ENCODE results near the gene EFNA5. TPM values are rescaled to one million over a fixed set of nuclear protein-coding genes. Genes with fewer than 3 reads are reported as not detected.

The EFNA5 gene
- total RNA-seq, 2 donors from 2014 or later = 5.6 to 7.2 TPM

GRCh38 chr5:107408564-107408963 is 262.2 kb downstream of the EFNA5 start:
- no peak for TF ChIP-seq POLR2AphosphoS5 (IDR thresholded peaks at IDR 0.05)
- no peak for TF ChIP-seq POLR2A (IDR thresholded peaks at IDR 0.05)
- TF ChIP-seq, protein P1, sequence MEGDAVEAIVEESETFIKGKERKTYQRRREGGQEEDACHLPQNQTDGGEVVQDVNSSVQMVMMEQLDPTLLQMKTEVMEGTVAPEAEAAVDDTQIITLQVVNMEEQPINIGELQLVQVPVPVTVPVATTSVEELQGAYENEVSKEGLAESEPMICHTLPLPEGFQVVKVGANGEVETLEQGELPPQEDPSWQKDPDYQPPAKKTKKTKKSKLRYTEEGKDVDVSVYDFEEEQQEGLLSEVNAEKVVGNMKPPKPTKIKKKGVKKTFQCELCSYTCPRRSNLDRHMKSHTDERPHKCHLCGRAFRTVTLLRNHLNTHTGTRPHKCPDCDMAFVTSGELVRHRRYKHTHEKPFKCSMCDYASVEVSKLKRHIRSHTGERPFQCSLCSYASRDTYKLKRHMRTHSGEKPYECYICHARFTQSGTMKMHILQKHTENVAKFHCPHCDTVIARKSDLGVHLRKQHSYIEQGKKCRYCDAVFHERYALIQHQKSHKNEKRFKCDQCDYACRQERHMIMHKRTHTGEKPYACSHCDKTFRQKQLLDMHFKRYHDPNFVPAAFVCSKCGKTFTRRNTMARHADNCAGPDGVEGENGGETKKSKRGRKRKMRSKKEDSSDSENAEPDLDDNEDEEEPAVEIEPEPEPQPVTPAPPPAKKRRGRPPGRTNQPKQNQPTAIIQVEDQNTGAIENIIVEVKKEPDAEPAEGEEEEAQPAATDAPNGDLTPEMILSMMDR (IDR thresholded peaks at IDR 0.05) = no peak
- WGBS = 92% methylated on average over 2 of the region's 2 CpGs
- intact Hi-C loops (cut with DNase I) = no loop called here

GRCh38 chr5:107407713-107408298 is 262.9 kb downstream of the EFNA5 start:
- 67% methylated on average over 3 of the region's 3 CpGs for WGBS
- intact Hi-C loops (cut with DNase I) = no loop called here
- Histone ChIP-seq H3K9me3 (no peaks in the 10 kb centered on the region), H3K27me3 (replicated peaks; ENCODE audit: insufficient read depth) (no peaks in the 10 kb centered on the region), H3K4me1 (replicated peaks) (no peaks in the 10 kb centered on the region), H3K4me3 (no peak overlapping the region), H3K27ac (no peak overlapping the region), H3K36me3 (no peaks in the 10 kb centered on the region)
- TF ChIP-seq, protein P1 (IDR thresholded peaks at IDR 0.05) = no peak
- TF ChIP-seq POLR2A (IDR thresholded peaks at IDR 0.05) (no peak), POLR2AphosphoS5 (IDR thresholded peaks at IDR 0.05) (no peak)
- DNase-seq (ENCODE audit: low spot score) = no peak

More at GRCh38 chr5:107408564-107408963, 262.2 kb downstream of the EFNA5 start:
- no peaks in the 10 kb centered on the region for H3K4me1 ChIP-seq (replicated peaks)
- no peak for DNase-seq (ENCODE audit: low spot score)
- H3K36me3 ChIP-seq = no peaks in the 10 kb centered on the region
- H3K27me3 ChIP-seq (replicated peaks; ENCODE audit: insufficient read depth) = no peaks in the 10 kb centered on the region
- no peak overlapping the region for H3K4me3 ChIP-seq
- H3K27ac ChIP-seq = no peak overlapping the region
- H3K9me3 ChIP-seq = no peaks in the 10 kb centered on the region

GRCh38 chr5:107404595-107405374 is 266.0 kb downstream of the EFNA5 start:
- no peak overlapping the region for H3K4me3 ChIP-seq
- no peak for DNase-seq (ENCODE audit: low spot score)
- WGBS = 59% methylated on average over 10 of the region's 10 CpGs
- no peaks in the 10 kb centered on the region for H3K27me3 ChIP-seq (replicated peaks; ENCODE audit: insufficient read depth)
- no peaks in the 10 kb centered on the region for H3K36me3 ChIP-seq
- H3K4me1 ChIP-seq (replicated peaks) = no peaks in the 10 kb centered on the region
- no peaks in the 10 kb centered on the region for H3K9me3 ChIP-seq
- H3K27ac ChIP-seq = no peak overlapping the region
- intact Hi-C loops (cut with DNase I) = no loop called here
- TF ChIP-seq, protein P1 (IDR thresholded peaks at IDR 0.05) = no peak
- peak; percentile 4 for TF ChIP-seq POLR2AphosphoS5 (IDR thresholded peaks at IDR 0.05)

GRCh38 chr5:107403228-107403953 is 267.3 kb downstream of the EFNA5 start:
- no peak overlapping the region for H3K27ac ChIP-seq
- no peak for TF ChIP-seq POLR2AphosphoS5 (IDR thresholded peaks at IDR 0.05)
- TF ChIP-seq POLR2A (IDR thresholded peaks at IDR 0.05) = no peak
- TF ChIP-seq, protein P1 (IDR thresholded peaks at IDR 0.05) = no peak
- 78% methylated on average over 3 of the region's 3 CpGs for WGBS

More at GRCh38 chr5:107403228-107403953, 267.3 kb downstream of the EFNA5 start:
- no peaks in the 10 kb centered on the region for H3K4me1 ChIP-seq (replicated peaks)
- H3K36me3 ChIP-seq = no peaks in the 10 kb centered on the region
- H3K9me3 ChIP-seq = no peaks in the 10 kb centered on the region
- DNase-seq (ENCODE audit: low spot score) = no peak
- H3K27me3 ChIP-seq (replicated peaks; ENCODE audit: insufficient read depth) = no peaks in the 10 kb centered on the region
- no peak overlapping the region for H3K4me3 ChIP-seq
- intact Hi-C loops (cut with DNase I) = no loop called here

All from prostate gland (tissue), 2 donors.